ENCODE data around the gene FRMD3.

DNA sequence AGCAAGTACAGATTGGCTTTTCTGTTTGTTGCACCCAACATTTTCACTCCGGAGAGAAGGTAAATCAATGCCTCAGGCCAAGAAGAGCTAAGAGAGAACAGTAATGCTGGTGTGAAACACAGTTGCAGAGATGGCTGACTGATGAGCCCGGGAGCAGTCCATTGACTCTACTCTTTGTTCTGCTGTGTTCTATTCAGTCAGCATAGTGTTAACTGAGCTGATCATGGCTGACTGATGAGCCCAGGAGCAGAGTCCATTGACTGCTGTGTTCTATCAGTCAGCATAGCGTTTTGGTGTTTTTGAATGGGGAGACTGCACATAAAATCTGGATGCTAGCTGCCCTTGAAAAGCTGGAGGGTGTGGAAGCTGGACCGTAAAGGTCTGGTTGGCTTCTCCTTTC lies 141.4 kb downstream of the FRMD3 start:
- TF ChIP-seq CTCF (IDR thresholded peaks at IDR 0.05), result no peak
- TF ChIP-seq, protein P1, sequence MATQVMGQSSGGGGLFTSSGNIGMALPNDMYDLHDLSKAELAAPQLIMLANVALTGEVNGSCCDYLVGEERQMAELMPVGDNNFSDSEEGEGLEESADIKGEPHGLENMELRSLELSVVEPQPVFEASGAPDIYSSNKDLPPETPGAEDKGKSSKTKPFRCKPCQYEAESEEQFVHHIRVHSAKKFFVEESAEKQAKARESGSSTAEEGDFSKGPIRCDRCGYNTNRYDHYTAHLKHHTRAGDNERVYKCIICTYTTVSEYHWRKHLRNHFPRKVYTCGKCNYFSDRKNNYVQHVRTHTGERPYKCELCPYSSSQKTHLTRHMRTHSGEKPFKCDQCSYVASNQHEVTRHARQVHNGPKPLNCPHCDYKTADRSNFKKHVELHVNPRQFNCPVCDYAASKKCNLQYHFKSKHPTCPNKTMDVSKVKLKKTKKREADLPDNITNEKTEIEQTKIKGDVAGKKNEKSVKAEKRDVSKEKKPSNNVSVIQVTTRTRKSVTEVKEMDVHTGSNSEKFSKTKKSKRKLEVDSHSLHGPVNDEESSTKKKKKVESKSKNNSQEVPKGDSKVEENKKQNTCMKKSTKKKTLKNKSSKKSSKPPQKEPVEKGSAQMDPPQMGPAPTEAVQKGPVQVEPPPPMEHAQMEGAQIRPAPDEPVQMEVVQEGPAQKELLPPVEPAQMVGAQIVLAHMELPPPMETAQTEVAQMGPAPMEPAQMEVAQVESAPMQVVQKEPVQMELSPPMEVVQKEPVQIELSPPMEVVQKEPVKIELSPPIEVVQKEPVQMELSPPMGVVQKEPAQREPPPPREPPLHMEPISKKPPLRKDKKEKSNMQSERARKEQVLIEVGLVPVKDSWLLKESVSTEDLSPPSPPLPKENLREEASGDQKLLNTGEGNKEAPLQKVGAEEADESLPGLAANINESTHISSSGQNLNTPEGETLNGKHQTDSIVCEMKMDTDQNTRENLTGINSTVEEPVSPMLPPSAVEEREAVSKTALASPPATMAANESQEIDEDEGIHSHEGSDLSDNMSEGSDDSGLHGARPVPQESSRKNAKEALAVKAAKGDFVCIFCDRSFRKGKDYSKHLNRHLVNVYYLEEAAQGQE (IDR thresholded peaks at IDR 0.05; ENCODE audit: insufficient read depth in 1 of 2, low read depth in 2 of 2, low read length in 1 of 2), result no peak

Measured in Panc1 (cell line).